Astrocyte (in vitro differentiated cells and primary cell): Measurements from ENCODE around the gene ANO8. TPM values are rescaled to one million over a fixed set of nuclear protein-coding genes. Genes with fewer than 3 reads are reported as not detected.

ENCODE experiments used
- DNase-seq: peaks from one replicate; pipeline ENCODE4 v3.0.0-alpha.2; 2010; ENCODE audit warnings: low read depth
- FAIRE-seq: peaks from 2 replicates; lab custom pipeline; 2011; peaks lifted over from hg19 to GRCh38; lab: Jason Lieb, UNC
- H2AFZ ChIP-seq: 2 replicates; pipeline ENCODE4 v1.6.0; 2012; ENCODE audit warnings: low read depth, low read length, inconsistent platforms
- H3K27ac ChIP-seq: 2 replicates; pipeline ENCODE4 v1.5.1; 2011; ENCODE audit warnings: low read depth, low read length, inconsistent platforms
- H3K27me3 ChIP-seq: 2 replicates; pipeline ENCODE4 v1.6.0; 2011; ENCODE audit warnings: low read length, inconsistent platforms; ENCODE audit not compliant: insufficient read depth
- H3K36me3 ChIP-seq: 2 replicates; pipeline ENCODE4 v1.5.1; 2011; ENCODE audit warnings: low read length, inconsistent platforms; ENCODE audit not compliant: insufficient read depth
- H3K4me1 ChIP-seq: 2 replicates; pipeline ENCODE4 v1.5.1; 2011; ENCODE audit warnings: low read length, inconsistent platforms; ENCODE audit not compliant: insufficient read depth
- H3K4me2 ChIP-seq: 2 replicates; pipeline ENCODE4 v1.6.0; 2012; ENCODE audit warnings: low read length, inconsistent platforms
- H3K4me3 ChIP-seq: 2 replicates; pipeline ENCODE4 v1.5.1; 2011; ENCODE audit warnings: low read depth, mild to moderate bottlenecking, low read length, inconsistent platforms; ENCODE audit not compliant: insufficient read depth
- H3K79me2 ChIP-seq: 2 replicates; pipeline ENCODE4 v1.6.0; 2012; ENCODE audit warnings: mild to moderate bottlenecking, low read length, inconsistent platforms; ENCODE audit not compliant: insufficient read depth
- H3K9ac ChIP-seq: 2 replicates; pipeline ENCODE4 v1.6.0; 2012; ENCODE audit warnings: mild to moderate bottlenecking, low read length, inconsistent platforms
- H3K9me3 ChIP-seq: 2 replicates; pipeline ENCODE4 v1.5.1; 2012; ENCODE audit warnings: low read depth, mild to moderate bottlenecking, low read length, inconsistent platforms; ENCODE audit not compliant: insufficient read depth
- H4K20me1 ChIP-seq: 2 replicates; pipeline ENCODE4 v1.6.0; 2012; ENCODE audit warnings: low read length, inconsistent platforms; ENCODE audit not compliant: insufficient read depth
- H3K27ac Mint-ChIP-seq: one replicate; pipeline ENCODE4 v1.8.0; 2021; ENCODE audit warnings: mild to moderate bottlenecking, mixed read lengths; ENCODE audit not compliant: unreplicated experiment
- H3K27me3 Mint-ChIP-seq: one replicate; pipeline ENCODE4 v1.8.0; 2021; ENCODE audit warnings: low read depth, mixed read lengths; ENCODE audit not compliant: unreplicated experiment
- H3K36me3 Mint-ChIP-seq: one replicate; pipeline ENCODE4 v1.8.0; 2021; ENCODE audit warnings: low read depth, mixed read lengths; ENCODE audit not compliant: unreplicated experiment
- H3K4me1 Mint-ChIP-seq: one replicate; pipeline ENCODE4 v1.8.0; 2021; ENCODE audit warnings: low read depth, mixed read lengths; ENCODE audit not compliant: unreplicated experiment
- H3K4me3 Mint-ChIP-seq: one replicate; pipeline ENCODE4 v1.8.0; 2021; ENCODE audit warnings: mild to moderate bottlenecking, moderate library complexity, mixed read lengths; ENCODE audit not compliant: unreplicated experiment
- H3K9me3 Mint-ChIP-seq: one replicate; pipeline ENCODE4 v1.8.0; 2021; ENCODE audit warnings: mild to moderate bottlenecking, mixed read lengths; ENCODE audit not compliant: unreplicated experiment
- EZH2 ChIP-seq: IDR thresholded peaks from 2 replicates; pipeline ENCODE4 v1.6.1; 2012; ENCODE audit warnings: mild to moderate bottlenecking, low read length, inconsistent platforms; ENCODE audit not compliant: insufficient read depth
- total RNA-seq: library from RNA; stranded (reverse); gene quantifications from 2 replicates; pipeline ENCODE4 v1.2.1, GENCODE V29; 2021
- TF ChIP-seq, protein P1 (sequence below): IDR thresholded peaks from 2 replicates; pipeline ENCODE4 v1.5.1; 2011; ENCODE audit warnings: low read depth, mild to moderate bottlenecking, inconsistent platforms, low read length, moderate library complexity; ENCODE audit not compliant: insufficient read depth

The ANO8 gene
- total RNA-seq, 1 donor from 2014 or later, result 8.1 TPM

DNA sequence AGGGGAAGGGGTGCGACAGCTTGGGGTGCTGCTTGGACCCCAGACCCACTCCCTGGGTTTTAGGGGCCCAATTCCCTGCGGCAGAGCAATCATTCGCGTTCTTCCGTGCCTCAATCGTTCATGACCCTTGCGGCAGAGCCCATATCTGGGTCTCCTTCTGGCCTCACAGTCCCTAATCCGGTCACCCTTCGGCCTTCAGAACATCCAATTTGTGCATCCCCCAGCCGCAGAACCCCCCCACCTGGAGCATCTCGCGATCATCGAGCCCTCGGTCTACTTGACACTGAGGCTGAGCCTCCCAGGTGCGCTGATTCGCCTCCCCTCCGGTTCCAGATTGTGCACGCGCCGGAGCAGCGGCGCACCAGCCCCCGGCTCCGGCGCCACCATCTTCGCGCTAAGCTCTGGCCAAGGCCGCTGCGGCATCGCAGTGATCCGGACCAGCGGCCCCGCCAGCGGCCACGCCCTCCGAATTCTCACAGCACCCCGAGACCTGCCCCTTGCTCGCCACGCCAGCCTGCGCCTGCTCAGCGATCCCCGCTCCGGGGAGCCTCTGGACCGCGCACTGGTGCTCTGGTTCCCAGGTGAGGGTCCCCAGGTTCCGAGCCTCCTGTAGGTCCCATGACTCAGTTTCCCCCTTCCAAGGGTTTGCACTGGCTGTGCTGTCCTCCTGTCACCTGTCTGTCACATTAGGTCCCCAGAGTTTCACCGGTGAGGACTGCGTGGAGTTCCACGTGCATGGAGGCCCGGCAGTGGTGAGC lies 3.2 kb upstream of the ANO8 start:
- Histone ChIP-seq H3K4me3 (peak overlapping the region; percentile 76), H3K9me3 (no peaks in the 10 kb centered on the region), H3K9ac (peak overlapping the region; percentile 83), H3K79me2 (peaks cover 13% of the 10 kb centered on the region), H3K4me2 (peak overlapping the region; percentile 94), H4K20me1 (no peaks in the 10 kb centered on the region), H2AFZ (peak overlapping the region; percentile 90), H3K27me3 (no peaks in the 10 kb centered on the region), H3K36me3 (no peaks in the 10 kb centered on the region), H3K27ac (no peak overlapping the region), H3K4me1 (peaks cover 19% of the 10 kb centered on the region)
- Mint-ChIP-seq H3K4me1 (peaks cover 3% of the 10 kb centered on the region), H3K9me3 (no peaks in the 10 kb centered on the region), H3K27ac (no peak overlapping the region), H3K4me3 (peak overlapping the region; percentile 97), H3K27me3 (no peaks in the 10 kb centered on the region), H3K36me3 (peaks cover 2% of the 10 kb centered on the region)
- DNase-seq, result no peak
- TF ChIP-seq EZH2, result no peak
- TF ChIP-seq, protein P1, sequence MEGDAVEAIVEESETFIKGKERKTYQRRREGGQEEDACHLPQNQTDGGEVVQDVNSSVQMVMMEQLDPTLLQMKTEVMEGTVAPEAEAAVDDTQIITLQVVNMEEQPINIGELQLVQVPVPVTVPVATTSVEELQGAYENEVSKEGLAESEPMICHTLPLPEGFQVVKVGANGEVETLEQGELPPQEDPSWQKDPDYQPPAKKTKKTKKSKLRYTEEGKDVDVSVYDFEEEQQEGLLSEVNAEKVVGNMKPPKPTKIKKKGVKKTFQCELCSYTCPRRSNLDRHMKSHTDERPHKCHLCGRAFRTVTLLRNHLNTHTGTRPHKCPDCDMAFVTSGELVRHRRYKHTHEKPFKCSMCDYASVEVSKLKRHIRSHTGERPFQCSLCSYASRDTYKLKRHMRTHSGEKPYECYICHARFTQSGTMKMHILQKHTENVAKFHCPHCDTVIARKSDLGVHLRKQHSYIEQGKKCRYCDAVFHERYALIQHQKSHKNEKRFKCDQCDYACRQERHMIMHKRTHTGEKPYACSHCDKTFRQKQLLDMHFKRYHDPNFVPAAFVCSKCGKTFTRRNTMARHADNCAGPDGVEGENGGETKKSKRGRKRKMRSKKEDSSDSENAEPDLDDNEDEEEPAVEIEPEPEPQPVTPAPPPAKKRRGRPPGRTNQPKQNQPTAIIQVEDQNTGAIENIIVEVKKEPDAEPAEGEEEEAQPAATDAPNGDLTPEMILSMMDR, result no peak
- no peak for FAIRE-seq

DNA sequence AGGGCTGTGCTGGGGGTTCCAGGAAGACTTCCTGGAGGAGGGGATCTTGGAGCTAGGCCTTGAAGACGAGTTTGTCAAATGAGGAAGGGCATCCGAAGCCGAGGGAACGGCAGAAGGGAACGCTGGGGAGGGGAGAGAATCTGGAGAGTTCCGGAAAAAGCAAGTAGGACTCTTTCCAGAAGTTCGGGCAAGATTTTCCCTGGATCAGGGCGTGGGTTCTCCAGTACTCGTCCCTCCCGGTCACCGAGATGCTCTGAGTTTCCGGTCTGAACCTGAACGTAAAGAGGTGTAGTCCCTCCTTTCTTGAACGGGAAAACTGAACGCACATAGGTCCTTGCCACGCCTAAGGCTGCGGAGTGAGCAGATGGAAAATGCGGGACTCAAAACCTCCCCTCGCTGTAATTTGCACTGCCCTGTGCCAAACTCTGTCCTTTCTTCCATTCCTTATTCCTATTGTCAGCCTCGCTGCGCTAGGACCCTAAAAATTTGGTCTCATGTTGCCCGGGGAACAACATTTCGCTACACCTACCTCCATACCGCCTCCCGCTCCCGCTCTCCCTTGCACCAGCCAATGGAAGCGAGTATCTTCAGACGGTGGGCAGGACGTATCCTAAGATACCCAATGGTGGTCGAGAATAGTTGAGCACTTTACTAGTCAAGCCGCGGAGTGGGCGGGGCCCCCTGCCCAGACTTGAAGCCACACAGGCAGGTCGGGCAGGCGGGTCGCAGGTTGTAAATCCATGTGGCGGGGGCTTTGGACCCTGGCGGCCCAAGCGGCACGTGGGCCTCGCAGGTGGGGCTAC lies 2.4 kb upstream of the ANO8 start, which contains the start of gene GTPBP3:
Gene GTPBP3 (plus strand): TSS at position 682 of the 803 bp plus-strand sequence. CDS start 59 bp downstream, at position 741.
- Histone ChIP-seq H3K4me1 (peaks cover 19% of the 10 kb centered on the region), H3K4me2 (peak within 1 kb of the TSS; percentile 94), H3K79me2 (peaks cover 13% of the 10 kb centered on the region), H2AFZ (peak within 1 kb of the TSS; percentile 90), H4K20me1 (no peaks in the 10 kb centered on the region), H3K27ac (peak within 1 kb of the TSS; percentile 72), H3K36me3 (no peaks in the 10 kb centered on the region), H3K9me3 (no peaks in the 10 kb centered on the region), H3K4me3 (peak within 1 kb of the TSS; percentile 76), H3K9ac (peak within 1 kb of the TSS; percentile 83), H3K27me3 (no peaks in the 10 kb centered on the region)
- no peaks in the 10 kb centered on the region for H3K27me3 Mint-ChIP-seq
- peak within 1 kb of the TSS; percentile 97 for H3K4me3 Mint-ChIP-seq
- H3K4me1 Mint-ChIP-seq, result peaks cover 3% of the 10 kb centered on the region
- FAIRE-seq (peak; percentile 89), DNase-seq (peak; percentile 97)
- peak within 1 kb of the TSS; percentile 97 for H3K27ac Mint-ChIP-seq
- peaks cover 2% of the 10 kb centered on the region for H3K36me3 Mint-ChIP-seq
- no peaks in the 10 kb centered on the region for H3K9me3 Mint-ChIP-seq
- TF ChIP-seq EZH2, result no peak
- TF ChIP-seq, protein P1, result no peak
